ENCODE measurements around the gene NUDT19. TPM values are rescaled to one million over a fixed set of nuclear protein-coding genes. Genes with fewer than 3 reads are reported as not detected.
"Not testable (repeated sequence)": the region's sequence is repeated elsewhere in the genome, so short reads cannot be mapped to it uniquely, and the experiment has no call there.

Gene NUDT19
- total RNA-seq, 4 donors from 2014 or later: 7.9 to 10.2 (median 9.6) TPM

- no peak overlapping the region for H3K4me3 ChIP-seq (replicated peaks in 1 of 3)
- no peak for DNase-seq
- H3K27me3 ChIP-seq: no peaks in the 10 kb centered on the region
- WGBS, 2 donors: 80 to 85% methylated on average over 4 of the region's 4 CpGs
- no peaks in the 10 kb centered on the region for H3K36me3 ChIP-seq
- no peaks in the 10 kb centered on the region for H3K9me3 ChIP-seq
- no peaks in the 10 kb centered on the region for H3K4me1 ChIP-seq
- H3K27ac ChIP-seq: no peak overlapping the region
- intact Hi-C loops (cut with DNase I): no loop called here
- TF ChIP-seq CTCF (IDR thresholded peaks at IDR 0.05) (no peak), POLR2A (IDR thresholded peaks at IDR 0.05) (no peak)
Observed at GRCh38 chr19:32735936-32736335, 44.3 kb downstream of the NUDT19 start.

- no peak overlapping the region for H3K4me3 ChIP-seq (replicated peaks in 1 of 3)
- 96 to 98% methylated on average over 9 of the region's 9 CpGs for WGBS, 2 donors
Observed at GRCh38 chr19:32743021-32743420, 51.4 kb downstream of the NUDT19 start.

GRCh38 chr19:32743447-32743846 is 51.8 kb downstream of the NUDT19 start:
- Histone ChIP-seq H3K27me3 (no peaks in the 10 kb centered on the region), H3K36me3 (no peaks in the 10 kb centered on the region), H3K9me3 (no peaks in the 10 kb centered on the region), H3K27ac (no peak overlapping the region), H3K4me1 (no peaks in the 10 kb centered on the region), H3K4me3 (replicated peaks in 1 of 3) (no peak overlapping the region)
- 98% methylated on average over 4 of the region's 4 CpGs for WGBS, 2 donors
- DNase-seq: no peak
- intact Hi-C loops (cut with DNase I): no loop called here
- TF ChIP-seq POLR2A (IDR thresholded peaks at IDR 0.05): no peak
- TF ChIP-seq CTCF (IDR thresholded peaks at IDR 0.05): no peak

More at GRCh38 chr19:32743021-32743420, 51.4 kb downstream of the NUDT19 start:
- Histone ChIP-seq H3K27ac (no peak overlapping the region), H3K4me1 (no peaks in the 10 kb centered on the region), H3K9me3 (no peaks in the 10 kb centered on the region), H3K27me3 (no peaks in the 10 kb centered on the region), H3K36me3 (no peaks in the 10 kb centered on the region)
- no peak for TF ChIP-seq POLR2A (IDR thresholded peaks at IDR 0.05)
- no peak for TF ChIP-seq CTCF (IDR thresholded peaks at IDR 0.05)
- intact Hi-C loops (cut with DNase I): no loop called here
- DNase-seq: no peak

- 88 to 91% methylated on average over 15 to 17 of the region's 18 CpGs for WGBS, 2 donors
- H3K36me3 ChIP-seq: no peaks in the 10 kb centered on the region
- H3K27ac ChIP-seq: no peak overlapping the region
- no peak overlapping the region for H3K4me3 ChIP-seq (replicated peaks in 1 of 3)
- H3K4me1 ChIP-seq: no peaks in the 10 kb centered on the region
- TF ChIP-seq POLR2A (IDR thresholded peaks at IDR 0.05): no peak
- no peak for TF ChIP-seq CTCF (IDR thresholded peaks at IDR 0.05)
- DNase-seq: no peak
- H3K9me3 ChIP-seq: no peaks in the 10 kb centered on the region
- H3K27me3 ChIP-seq: no peaks in the 10 kb centered on the region
- intact Hi-C loops (cut with DNase I): no loop called here
Observed at GRCh38 chr19:32744555-32745325, 53.1 kb downstream of the NUDT19 start.

DNA sequence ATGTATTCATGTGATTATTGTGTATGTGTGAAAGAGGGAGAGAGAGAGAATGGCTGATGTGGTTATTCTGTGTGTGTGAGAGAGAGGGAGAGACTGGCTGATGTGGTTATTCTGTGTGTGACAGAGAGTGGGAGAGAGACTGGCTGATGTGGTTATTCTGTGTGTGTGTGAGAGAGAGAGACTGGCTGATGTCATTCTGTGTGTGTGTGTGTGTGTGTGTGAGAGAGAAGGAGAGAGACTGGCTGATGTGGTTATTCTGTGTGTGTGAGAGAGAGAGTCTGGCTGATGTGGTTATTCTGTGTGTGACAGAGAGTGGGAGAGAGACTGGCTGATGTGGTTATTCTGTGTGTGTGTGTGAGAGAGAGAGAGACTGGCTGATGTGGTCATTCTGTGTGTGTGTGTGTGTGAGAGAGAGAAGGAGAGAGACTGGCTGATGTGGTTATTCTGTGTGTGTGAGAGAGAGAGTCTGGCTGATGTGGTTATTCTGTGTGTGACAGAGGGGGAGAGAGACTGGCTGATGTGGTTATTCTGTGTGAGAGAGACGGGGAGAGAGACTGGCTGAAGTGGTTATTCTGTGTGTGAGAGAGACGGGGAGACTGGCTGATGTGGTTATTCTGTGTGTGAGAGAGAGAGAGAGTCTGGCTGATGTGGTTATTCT is 54.1 kb downstream of the NUDT19 start:
- DNase-seq; H3K27ac ChIP-seq; H3K4me1 ChIP-seq; intact Hi-C loops (cut with DNase I); H3K9me3 ChIP-seq; H3K4me3 ChIP-seq (replicated peaks in 1 of 3); H3K36me3 ChIP-seq; H3K27me3 ChIP-seq: not testable (repeated sequence)
- WGBS, 2 donors: 14 to 15% methylated on average over 2 of the region's 2 CpGs

DNA sequence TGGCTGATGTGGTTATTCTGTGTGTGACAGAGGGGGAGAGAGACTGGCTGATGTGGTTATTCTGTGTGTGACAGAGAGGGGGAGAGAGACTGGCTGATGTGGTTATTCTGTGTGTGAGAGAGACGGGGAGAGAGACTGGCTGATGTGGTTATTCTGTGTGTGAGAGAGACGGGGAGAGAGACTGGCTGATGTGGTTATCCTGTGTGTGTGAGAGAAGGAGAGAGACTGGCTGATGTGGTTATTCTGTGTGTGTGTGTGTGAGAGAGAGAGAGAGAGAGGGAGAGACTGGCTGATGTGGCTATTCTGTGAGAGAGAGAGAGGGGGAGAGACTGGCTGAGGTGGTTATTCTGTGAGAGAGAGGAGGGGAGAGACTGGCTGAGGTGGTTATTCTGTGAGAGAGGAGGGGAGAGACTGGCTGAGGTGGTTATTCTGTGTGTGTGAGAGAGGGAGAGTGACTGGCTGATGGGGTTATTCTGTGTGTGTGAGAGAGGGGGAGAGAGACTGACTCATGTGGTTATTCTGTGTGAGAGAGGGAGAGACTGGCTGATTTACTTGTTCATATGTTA is 55.1 kb downstream of the NUDT19 start:
- H3K27ac ChIP-seq; H3K4me3 ChIP-seq (replicated peaks in 1 of 3); H3K27me3 ChIP-seq; H3K36me3 ChIP-seq; H3K4me1 ChIP-seq; DNase-seq; intact Hi-C loops (cut with DNase I); H3K9me3 ChIP-seq: not testable (repeated sequence)
- WGBS, 2 donors: 13 to 24% methylated on average over 2 of the region's 2 CpGs

All from thyroid gland (tissue), 4 donors.